Measurements from ENCODE around the gene ASH1L.

DNA sequence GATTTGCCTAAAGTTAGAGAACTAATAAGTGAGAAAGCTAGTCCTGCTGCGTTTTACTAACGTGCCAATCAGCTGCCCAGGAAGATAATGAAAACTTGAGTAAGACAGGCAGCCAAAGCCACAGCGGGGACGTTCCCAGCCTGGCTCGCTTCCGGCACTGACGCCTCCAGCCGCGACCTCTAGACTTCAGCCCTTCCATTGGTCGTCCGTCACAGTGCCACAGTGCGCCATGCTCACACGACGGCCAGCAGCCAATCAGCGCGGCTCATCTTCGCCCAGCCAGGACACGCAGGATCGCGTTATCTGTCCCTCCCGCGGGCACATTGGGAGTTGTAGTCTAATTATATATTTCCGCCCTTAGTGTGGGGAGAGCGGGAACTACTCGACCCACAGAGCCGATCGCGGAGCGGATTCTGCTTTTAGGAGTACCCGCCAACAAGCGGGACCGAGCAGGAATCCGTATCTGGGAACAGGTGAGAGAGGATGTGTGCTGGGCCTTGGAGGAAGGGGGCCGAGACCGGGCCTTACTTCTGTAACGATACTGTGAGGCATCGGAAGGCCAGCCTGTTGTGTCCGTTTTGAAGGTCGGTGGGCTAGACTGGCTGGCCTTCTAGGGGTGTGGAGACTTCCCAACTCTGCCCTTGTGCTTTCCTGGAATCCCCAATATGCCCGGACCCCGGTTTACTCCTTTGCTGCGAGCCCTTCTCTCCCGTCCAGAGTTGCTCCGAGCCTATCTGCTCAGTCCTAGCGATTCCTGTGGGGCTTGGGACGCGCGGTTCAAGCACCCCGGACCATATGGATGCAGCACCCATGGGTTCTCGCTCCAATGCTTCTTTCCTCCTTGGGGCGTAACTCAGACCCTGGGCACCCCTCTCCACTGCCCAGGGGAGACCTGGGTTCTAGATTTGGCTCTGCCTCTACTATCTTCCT lies 253.8 kb downstream of the ASH1L start, which contains the start of gene FDPS:
- TF ChIP-seq, protein P1, sequence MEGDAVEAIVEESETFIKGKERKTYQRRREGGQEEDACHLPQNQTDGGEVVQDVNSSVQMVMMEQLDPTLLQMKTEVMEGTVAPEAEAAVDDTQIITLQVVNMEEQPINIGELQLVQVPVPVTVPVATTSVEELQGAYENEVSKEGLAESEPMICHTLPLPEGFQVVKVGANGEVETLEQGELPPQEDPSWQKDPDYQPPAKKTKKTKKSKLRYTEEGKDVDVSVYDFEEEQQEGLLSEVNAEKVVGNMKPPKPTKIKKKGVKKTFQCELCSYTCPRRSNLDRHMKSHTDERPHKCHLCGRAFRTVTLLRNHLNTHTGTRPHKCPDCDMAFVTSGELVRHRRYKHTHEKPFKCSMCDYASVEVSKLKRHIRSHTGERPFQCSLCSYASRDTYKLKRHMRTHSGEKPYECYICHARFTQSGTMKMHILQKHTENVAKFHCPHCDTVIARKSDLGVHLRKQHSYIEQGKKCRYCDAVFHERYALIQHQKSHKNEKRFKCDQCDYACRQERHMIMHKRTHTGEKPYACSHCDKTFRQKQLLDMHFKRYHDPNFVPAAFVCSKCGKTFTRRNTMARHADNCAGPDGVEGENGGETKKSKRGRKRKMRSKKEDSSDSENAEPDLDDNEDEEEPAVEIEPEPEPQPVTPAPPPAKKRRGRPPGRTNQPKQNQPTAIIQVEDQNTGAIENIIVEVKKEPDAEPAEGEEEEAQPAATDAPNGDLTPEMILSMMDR (conservative IDR thresholded peaks at IDR 0.05; ENCODE audit: low read depth in 2 of 2): no peak
- TF ChIP-seq, protein P2, sequence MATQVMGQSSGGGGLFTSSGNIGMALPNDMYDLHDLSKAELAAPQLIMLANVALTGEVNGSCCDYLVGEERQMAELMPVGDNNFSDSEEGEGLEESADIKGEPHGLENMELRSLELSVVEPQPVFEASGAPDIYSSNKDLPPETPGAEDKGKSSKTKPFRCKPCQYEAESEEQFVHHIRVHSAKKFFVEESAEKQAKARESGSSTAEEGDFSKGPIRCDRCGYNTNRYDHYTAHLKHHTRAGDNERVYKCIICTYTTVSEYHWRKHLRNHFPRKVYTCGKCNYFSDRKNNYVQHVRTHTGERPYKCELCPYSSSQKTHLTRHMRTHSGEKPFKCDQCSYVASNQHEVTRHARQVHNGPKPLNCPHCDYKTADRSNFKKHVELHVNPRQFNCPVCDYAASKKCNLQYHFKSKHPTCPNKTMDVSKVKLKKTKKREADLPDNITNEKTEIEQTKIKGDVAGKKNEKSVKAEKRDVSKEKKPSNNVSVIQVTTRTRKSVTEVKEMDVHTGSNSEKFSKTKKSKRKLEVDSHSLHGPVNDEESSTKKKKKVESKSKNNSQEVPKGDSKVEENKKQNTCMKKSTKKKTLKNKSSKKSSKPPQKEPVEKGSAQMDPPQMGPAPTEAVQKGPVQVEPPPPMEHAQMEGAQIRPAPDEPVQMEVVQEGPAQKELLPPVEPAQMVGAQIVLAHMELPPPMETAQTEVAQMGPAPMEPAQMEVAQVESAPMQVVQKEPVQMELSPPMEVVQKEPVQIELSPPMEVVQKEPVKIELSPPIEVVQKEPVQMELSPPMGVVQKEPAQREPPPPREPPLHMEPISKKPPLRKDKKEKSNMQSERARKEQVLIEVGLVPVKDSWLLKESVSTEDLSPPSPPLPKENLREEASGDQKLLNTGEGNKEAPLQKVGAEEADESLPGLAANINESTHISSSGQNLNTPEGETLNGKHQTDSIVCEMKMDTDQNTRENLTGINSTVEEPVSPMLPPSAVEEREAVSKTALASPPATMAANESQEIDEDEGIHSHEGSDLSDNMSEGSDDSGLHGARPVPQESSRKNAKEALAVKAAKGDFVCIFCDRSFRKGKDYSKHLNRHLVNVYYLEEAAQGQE (IDR thresholded peaks at IDR 0.05; ENCODE audit: unreplicated experiment): no peak
- TF ChIP-seq POLR2AphosphoS5 (IDR thresholded peaks at IDR 0.05; ENCODE audit: low read depth): peak; percentile 91
- no peak for TF ChIP-seq EZH2 (IDR thresholded peaks at IDR 0.05; ENCODE audit: low read depth, unreplicated experiment)
- TF ChIP-seq, protein P3, sequence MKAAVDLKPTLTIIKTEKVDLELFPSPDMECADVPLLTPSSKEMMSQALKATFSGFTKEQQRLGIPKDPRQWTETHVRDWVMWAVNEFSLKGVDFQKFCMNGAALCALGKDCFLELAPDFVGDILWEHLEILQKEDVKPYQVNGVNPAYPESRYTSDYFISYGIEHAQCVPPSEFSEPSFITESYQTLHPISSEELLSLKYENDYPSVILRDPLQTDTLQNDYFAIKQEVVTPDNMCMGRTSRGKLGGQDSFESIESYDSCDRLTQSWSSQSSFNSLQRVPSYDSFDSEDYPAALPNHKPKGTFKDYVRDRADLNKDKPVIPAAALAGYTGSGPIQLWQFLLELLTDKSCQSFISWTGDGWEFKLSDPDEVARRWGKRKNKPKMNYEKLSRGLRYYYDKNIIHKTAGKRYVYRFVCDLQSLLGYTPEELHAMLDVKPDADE (IDR thresholded peaks at IDR 0.05): peak; percentile 97
- no peak for TF ChIP-seq EZH2phosphoT487 (IDR thresholded peaks at IDR 0.05; ENCODE audit: unreplicated experiment)

Data from GM23338 (cell line).